Activated CD4-positive, alpha-beta memory T cell treated with anti-CD3 and anti-CD28 coated beads, Interleukin-2, amount 10 ng/mL, durations not matched to agents 7 days and 5 days (primary cell): ENCODE measurements around the gene ADK. TPM values are rescaled to one million over a fixed set of nuclear protein-coding genes. Genes with fewer than 3 reads are reported as not detected.

Experiments used
- CTCF ChIA-PET: fragments of 350-600 bp; sonication (Branson Sonifier 250); formaldehyde crosslinking; loops from one replicate; lab custom pipeline; 2021; ENCODE audit warnings: antibody characterized with exemption, inconsistent platforms; lab: Charles Lee
- POLR2A ChIA-PET: fragments of 350-600 bp; sonication (Branson Sonifier 250); formaldehyde crosslinking; loops from one replicate; lab custom pipeline; 2021; ENCODE audit warnings: antibody characterized with exemption; lab: Charles Lee
- DNase-seq: peaks from one replicate; pipeline ENCODE4 v3.0.0-alpha.2; 2020
- H3K27ac Mint-ChIP-seq: one replicate; pipeline ENCODE4 v1.8.0; 2021; ENCODE audit warnings: mild to moderate bottlenecking, mixed read lengths
- H3K27me3 Mint-ChIP-seq: one replicate; pipeline ENCODE4 v1.8.0; 2021; ENCODE audit warnings: mixed read lengths
- H3K36me3 Mint-ChIP-seq: one replicate; pipeline ENCODE4 v1.8.0; 2021; ENCODE audit warnings: low read depth, mixed read lengths
- H3K4me1 Mint-ChIP-seq: one replicate; pipeline ENCODE4 v1.8.0; 2021; ENCODE audit warnings: mixed read lengths
- H3K4me3 Mint-ChIP-seq: one replicate; pipeline ENCODE4 v1.8.0; 2021; ENCODE audit warnings: mild to moderate bottlenecking, mixed read lengths
- H3K9me3 Mint-ChIP-seq: one replicate; pipeline ENCODE4 v1.8.0; 2021; ENCODE audit warnings: mixed read lengths
- total RNA-seq, 2 experiments: library from RNA; stranded (reverse); gene quantifications; one replicate each; pipeline ENCODE4 v1.2.3, GENCODE V29; 2021

The ADK gene
- total RNA-seq, 2 experiments from 2014 or later: 29.3 to 31.8 TPM

DNA sequence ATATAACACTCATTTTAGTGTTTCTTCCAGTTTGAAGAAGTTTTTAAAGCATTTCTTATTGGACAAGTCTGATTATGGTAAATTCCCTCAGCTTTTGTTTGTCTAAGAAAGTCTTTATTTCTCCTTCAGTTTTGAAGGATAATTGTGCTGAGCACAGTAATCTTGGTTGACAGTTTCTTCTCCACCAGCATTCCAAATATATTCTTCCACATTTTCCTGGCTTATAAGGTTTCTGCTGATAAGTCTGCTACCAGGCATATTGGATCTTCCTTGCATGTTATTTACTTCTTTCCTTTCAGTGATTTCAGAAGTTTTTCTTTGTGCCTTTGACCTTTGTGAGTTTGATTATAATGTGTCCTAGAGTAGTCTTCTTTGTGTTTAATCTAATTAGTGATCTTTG, 210.7 kb downstream of the ADK start:
- DNase-seq: no peak
- ChIA-PET POLR2A (no interaction called here), CTCF (no interaction called here)
- Mint-ChIP-seq H3K27me3 (no peaks in the 10 kb centered on the region), H3K9me3 (peaks cover 10% of the 10 kb centered on the region), H3K27ac (no peak overlapping the region), H3K4me1 (peaks cover 6% of the 10 kb centered on the region), H3K4me3 (no peak overlapping the region), H3K36me3 (peaks cover 56% of the 10 kb centered on the region)

DNA sequence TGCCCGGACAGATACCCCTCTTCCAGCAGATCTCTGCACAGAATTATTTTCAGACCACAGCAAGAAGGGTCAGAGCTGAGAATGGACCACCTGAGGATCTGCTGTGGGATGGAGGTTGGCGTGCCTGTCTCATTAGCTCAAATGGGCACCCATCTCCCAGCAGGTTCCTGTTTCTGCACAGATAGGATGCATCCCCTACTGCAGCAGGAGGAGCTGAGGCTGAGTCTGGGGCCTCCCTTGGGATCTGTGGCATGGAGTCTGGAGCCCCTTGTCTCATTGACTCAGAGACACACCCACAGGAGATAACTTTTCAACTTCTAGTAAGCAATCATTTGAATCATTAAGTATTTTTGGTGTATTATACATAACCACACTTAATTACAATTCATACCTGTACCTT, 212.7 kb downstream of the ADK start:
- Mint-ChIP-seq H3K4me1 (peaks cover 6% of the 10 kb centered on the region), H3K4me3 (no peak overlapping the region), H3K9me3 (peaks cover 10% of the 10 kb centered on the region), H3K36me3 (peaks cover 51% of the 10 kb centered on the region), H3K27me3 (no peaks in the 10 kb centered on the region), H3K27ac (no peak overlapping the region)
- no peak for DNase-seq
- ChIA-PET CTCF (no interaction called here), POLR2A (no interaction called here)

DNA sequence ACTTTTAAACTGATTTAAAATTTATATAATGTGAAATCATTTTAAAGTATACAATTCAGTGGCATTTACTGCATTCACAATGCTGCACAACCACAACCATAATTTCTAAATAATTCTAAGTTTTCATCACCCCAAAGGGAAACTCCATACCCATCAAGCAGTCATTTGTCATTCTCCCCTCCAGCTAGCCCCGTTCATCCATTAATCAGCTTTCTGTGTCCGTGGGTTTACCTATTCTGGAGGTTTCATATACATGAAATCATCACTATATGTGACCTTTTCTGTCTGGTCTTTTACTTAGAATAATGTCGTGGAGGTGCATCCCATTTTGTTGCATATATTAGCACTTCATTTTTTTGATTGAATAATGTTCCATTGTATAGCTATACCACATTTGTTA, 214.1 kb downstream of the ADK start:
- H3K27ac Mint-ChIP-seq: no peak overlapping the region
- peaks cover 10% of the 10 kb centered on the region for H3K9me3 Mint-ChIP-seq
- H3K4me1 Mint-ChIP-seq: peaks cover 6% of the 10 kb centered on the region
- POLR2A ChIA-PET: no interaction called here
- H3K27me3 Mint-ChIP-seq: no peaks in the 10 kb centered on the region
- peaks cover 47% of the 10 kb centered on the region for H3K36me3 Mint-ChIP-seq
- no peak overlapping the region for H3K4me3 Mint-ChIP-seq
- no peak for DNase-seq
- CTCF ChIA-PET: no interaction called here

DNA sequence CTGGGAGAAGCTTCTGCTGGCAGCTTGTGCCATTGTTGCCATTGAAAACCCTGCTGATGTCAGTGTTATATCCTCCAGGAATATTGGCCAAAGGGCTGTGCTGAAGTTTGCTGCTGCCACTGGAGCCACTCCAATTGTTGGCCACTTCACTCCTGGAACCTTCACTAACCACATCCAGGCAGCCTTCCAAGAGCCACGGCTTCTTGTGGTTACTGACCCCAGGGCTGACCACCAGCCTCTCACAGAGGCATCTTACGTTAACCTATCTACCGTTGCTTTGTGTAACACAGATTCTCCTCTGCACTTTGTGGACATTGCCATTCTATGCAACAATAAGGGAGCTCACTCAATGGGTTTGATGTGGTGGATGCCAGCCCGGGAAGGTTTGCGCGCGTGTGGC, 220.7 kb downstream of the ADK start:
- DNase-seq: no peak
- CTCF ChIA-PET: no interaction called here
- Mint-ChIP-seq H3K4me3 (no peak overlapping the region), H3K4me1 (no peaks in the 10 kb centered on the region), H3K27ac (no peak overlapping the region), H3K27me3 (no peaks in the 10 kb centered on the region), H3K9me3 (no peaks in the 10 kb centered on the region), H3K36me3 (peaks cover 10% of the 10 kb centered on the region)
- POLR2A ChIA-PET: no interaction called here

DNA sequence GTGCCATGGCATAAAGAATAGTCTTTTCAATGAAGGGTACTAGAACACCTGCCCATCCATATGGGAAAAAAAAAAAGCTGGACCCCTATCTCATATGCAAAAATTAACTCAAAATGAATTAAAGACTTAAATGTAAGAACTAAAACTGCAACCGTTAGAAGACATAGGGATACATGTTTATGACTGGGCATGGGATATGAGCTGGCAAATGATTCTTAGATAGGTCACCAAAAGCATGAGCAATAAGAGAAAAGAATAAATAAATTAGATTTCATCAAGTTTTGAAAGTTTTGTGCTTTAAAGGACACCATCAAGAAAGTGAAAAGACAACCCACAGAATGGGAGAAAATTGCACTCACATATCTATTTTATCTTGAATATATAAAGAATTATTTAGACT, 222.0 kb downstream of the ADK start:
- no peaks in the 10 kb centered on the region for H3K27me3 Mint-ChIP-seq
- H3K27ac Mint-ChIP-seq: no peak overlapping the region
- no peak for DNase-seq
- H3K9me3 Mint-ChIP-seq: no peaks in the 10 kb centered on the region
- peaks cover 14% of the 10 kb centered on the region for H3K36me3 Mint-ChIP-seq
- H3K4me1 Mint-ChIP-seq: no peaks in the 10 kb centered on the region
- POLR2A ChIA-PET: no interaction called here
- H3K4me3 Mint-ChIP-seq: no peak overlapping the region
- CTCF ChIA-PET: no interaction called here

DNA sequence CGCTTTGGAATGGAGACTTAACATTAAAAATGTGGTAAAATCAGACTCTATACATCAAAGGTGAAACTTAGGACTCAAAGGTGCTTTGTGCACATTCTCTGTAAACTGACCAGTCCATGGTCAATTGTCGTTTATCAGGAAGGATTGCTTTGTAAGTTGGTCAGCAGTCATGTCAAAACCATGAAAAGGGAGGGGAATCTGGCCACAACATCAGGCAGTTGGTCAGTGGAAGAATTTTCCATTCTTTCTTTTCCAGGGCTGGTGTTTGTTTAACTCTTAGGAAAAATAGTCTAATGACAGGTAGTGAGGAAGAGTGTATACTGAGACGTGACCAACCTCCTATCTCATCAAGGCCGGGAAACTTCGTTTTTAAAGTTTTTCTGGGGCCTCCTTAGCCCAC, 226.5 kb downstream of the ADK start:
- Mint-ChIP-seq H3K4me1 (no peaks in the 10 kb centered on the region), H3K36me3 (peaks cover 5% of the 10 kb centered on the region), H3K27me3 (no peaks in the 10 kb centered on the region), H3K9me3 (peaks cover 2% of the 10 kb centered on the region), H3K27ac (no peak overlapping the region), H3K4me3 (no peak overlapping the region)
- CTCF ChIA-PET: no interaction called here
- POLR2A ChIA-PET: no interaction called here
- DNase-seq: no peak

DNA sequence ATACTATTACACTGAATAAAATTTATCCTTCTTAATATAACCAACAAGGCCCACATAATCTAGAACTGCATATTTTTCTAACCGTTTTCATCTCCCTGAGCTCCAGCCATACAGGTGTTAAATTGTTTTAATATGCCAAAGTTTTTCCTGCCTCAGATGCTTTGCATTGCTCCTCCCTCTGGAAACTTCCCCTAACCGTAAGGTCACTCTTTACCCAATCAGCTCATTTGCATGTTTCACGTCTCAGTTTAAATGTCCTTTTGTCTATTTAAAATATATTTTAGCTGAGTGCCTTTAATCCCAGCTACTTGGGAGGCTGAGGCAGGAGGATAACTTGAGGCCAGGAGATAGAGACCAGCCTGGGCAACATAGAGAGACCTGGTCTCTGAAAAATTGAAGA, 228.5 kb downstream of the ADK start:
- H3K4me1 Mint-ChIP-seq: peaks cover 3% of the 10 kb centered on the region
- H3K27me3 Mint-ChIP-seq: no peaks in the 10 kb centered on the region
- ChIA-PET CTCF (no interaction called here), POLR2A (no interaction called here)
- H3K36me3 Mint-ChIP-seq: peaks cover 5% of the 10 kb centered on the region
- H3K27ac Mint-ChIP-seq: no peak overlapping the region
- no peak overlapping the region for H3K4me3 Mint-ChIP-seq
- H3K9me3 Mint-ChIP-seq: peaks cover 2% of the 10 kb centered on the region
- no peak for DNase-seq

DNA sequence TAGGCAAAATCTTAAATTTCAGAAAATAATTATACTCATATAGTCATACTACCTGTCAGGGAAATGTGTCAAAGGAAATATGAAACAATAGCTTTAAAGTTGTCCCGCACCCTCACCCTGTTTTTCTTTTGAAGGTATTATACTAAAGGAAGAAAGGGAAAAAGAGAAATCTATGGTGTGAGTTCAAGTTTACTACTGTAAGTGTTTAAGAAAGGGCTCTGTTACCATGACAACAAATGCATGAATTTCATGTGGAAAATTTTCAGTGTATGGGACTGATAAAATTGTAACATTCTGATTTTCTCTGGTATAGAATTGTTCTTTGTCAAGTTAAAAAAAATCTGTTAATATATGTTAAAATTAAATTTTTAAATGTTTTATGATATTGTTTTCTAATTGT, 229.8 kb downstream of the ADK start:
- peaks cover 5% of the 10 kb centered on the region for H3K4me1 Mint-ChIP-seq
- ChIA-PET POLR2A (no interaction called here), CTCF (no interaction called here)
- H3K27me3 Mint-ChIP-seq: no peaks in the 10 kb centered on the region
- H3K36me3 Mint-ChIP-seq: peaks cover 5% of the 10 kb centered on the region
- DNase-seq: no peak
- no peak overlapping the region for H3K4me3 Mint-ChIP-seq
- peaks cover 2% of the 10 kb centered on the region for H3K9me3 Mint-ChIP-seq
- H3K27ac Mint-ChIP-seq: no peak overlapping the region

DNA sequence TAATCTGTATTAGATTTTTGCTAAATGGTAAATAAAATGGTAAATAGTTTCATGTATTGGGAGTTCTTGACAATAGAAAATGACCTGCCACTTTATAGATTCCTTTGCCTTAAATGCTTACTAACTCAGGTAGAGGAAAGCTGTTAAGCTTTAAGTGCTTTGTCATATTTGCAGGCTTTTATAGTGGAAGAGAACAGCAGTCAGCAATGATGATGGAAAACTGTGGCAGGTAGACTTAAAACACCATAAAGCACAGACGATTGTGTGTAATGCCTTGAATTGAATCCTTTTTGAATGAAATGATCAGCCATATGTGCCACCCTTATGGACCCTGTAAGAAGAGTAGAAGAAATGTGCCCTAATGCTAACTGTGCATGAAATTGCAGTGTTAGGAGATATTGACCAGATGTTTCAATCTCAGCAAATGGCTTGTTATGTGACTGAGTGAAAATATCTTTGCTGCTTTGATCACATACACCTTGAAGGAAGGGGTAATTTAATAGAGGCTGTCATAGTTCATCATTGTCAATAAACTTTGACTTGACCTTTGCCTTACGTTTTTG, 230.4 kb downstream of the ADK start:
- CTCF ChIA-PET: no interaction called here
- Mint-ChIP-seq H3K27ac (no peak overlapping the region), H3K36me3 (peaks cover 5% of the 10 kb centered on the region), H3K27me3 (no peaks in the 10 kb centered on the region), H3K4me3 (no peak overlapping the region), H3K4me1 (peaks cover 5% of the 10 kb centered on the region), H3K9me3 (peaks cover 2% of the 10 kb centered on the region)
- POLR2A ChIA-PET: no interaction called here
- DNase-seq: no peak

DNA sequence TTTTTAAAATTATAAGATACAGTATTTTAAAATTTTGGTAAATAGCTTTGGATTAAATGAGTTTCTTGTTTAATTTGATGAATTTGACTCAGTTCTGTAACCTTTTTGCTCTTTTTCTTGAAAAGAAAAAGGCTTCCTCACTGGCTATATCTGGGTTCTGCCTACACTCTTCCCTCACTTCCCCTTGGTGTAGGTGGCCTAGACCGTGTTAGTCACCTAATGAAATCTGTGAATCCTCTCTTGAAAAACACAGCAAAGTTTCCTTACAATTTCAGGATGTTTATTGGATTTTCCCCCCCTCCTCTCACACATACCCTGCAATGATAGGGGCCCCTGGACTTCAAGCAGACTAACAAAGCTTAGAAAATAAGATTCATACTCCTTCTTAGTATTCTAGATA, 231.6 kb downstream of the ADK start:
- CTCF ChIA-PET: no interaction called here
- Mint-ChIP-seq H3K36me3 (no peaks in the 10 kb centered on the region), H3K9me3 (peaks cover 2% of the 10 kb centered on the region), H3K4me1 (peaks cover 5% of the 10 kb centered on the region), H3K4me3 (no peak overlapping the region), H3K27me3 (no peaks in the 10 kb centered on the region), H3K27ac (no peak overlapping the region)
- DNase-seq: no peak
- POLR2A ChIA-PET: no interaction called here

DNA sequence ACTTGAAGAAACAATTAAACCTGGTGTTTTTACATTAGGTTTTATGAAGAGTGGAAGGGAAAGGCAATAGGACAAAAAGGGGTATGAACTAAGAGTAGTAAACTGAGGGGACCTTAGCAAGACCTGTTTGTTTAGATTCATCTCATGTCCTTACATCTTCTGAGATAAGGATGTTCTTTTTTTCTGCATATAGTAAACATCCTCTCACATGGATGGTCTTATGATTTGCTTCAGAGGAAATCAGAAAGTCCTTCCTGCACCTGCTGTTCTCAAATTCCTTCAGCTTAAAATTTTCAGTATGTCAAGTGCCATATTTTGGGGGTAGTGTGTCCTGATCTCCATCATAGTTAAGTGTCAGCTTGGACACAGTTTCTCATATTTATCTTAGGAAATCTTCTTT, 232.6 kb downstream of the ADK start:
- Mint-ChIP-seq H3K4me3 (no peak overlapping the region), H3K27me3 (no peaks in the 10 kb centered on the region), H3K9me3 (no peaks in the 10 kb centered on the region), H3K27ac (no peak overlapping the region), H3K4me1 (peaks cover 5% of the 10 kb centered on the region), H3K36me3 (no peaks in the 10 kb centered on the region)
- ChIA-PET CTCF (no interaction called here), POLR2A (interaction anchor here (0.6 kb wide), 1 partner anchor 283 kb away, joined by 4 read pairs; no protein-coding TSS in a partner anchor)
- no peak for DNase-seq

DNA sequence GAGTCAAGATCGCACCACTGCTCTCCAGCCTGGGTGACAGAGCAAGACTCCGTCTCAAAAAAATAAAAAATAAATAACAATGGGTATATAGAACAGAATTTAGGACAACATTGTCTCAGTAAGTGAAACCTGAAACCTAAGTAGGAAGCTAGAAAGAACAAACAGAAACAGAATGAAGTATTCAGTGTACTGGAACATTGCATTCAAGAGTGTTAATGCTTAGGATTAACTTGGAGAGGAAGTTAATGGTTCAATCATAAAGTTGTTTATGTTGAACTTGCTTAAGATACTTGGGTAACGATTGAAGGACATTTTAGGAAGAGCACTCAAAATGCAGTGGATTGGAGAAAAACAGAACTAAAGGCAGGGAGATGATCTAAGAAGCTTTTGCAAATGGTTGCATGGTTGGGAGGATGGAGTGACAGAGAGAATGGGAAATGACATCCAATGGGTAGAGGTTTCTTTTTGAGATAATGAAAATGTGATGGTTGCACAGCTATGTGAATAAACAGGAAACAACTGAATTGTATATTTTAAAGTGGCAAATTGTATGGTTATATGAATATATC, 233.7 kb downstream of the ADK start:
- Mint-ChIP-seq H3K27me3 (no peaks in the 10 kb centered on the region), H3K4me3 (no peak overlapping the region)
- CTCF ChIA-PET: no interaction called here

DNA sequence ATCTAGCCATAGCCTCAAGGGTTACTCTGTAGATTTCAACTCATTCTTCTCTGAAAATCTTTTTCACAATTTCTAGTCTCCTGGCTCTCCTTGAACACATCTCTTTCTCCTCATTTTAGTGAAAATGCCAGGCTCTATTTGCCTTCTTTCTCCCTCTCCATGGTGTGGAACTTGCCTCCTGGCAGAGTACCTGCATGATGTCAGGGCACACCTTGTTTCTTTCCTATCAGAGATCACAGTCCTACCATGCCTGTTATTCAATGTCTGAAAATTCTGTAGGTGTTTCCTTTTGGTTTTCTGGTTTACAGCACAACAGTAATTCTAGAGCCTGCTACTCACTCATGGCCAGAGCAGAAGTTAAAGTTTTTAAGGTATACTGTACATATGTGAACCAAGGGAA, 237.8 kb downstream of the ADK start:
- Mint-ChIP-seq H3K4me3 (no peak overlapping the region), H3K36me3 (peaks cover 3% of the 10 kb centered on the region), H3K9me3 (no peaks in the 10 kb centered on the region), H3K27ac (no peak overlapping the region), H3K4me1 (peaks cover 2% of the 10 kb centered on the region), H3K27me3 (no peaks in the 10 kb centered on the region)
- POLR2A ChIA-PET: no interaction called here
- no peak for DNase-seq
- CTCF ChIA-PET: no interaction called here

More for the DNA sequence above, 233.7 kb downstream of the ADK start:
- Mint-ChIP-seq H3K4me1 (peaks cover 5% of the 10 kb centered on the region), H3K36me3 (no peaks in the 10 kb centered on the region), H3K9me3 (no peaks in the 10 kb centered on the region), H3K27ac (no peak overlapping the region)
- DNase-seq: no peak
- POLR2A ChIA-PET: no interaction called here

DNA sequence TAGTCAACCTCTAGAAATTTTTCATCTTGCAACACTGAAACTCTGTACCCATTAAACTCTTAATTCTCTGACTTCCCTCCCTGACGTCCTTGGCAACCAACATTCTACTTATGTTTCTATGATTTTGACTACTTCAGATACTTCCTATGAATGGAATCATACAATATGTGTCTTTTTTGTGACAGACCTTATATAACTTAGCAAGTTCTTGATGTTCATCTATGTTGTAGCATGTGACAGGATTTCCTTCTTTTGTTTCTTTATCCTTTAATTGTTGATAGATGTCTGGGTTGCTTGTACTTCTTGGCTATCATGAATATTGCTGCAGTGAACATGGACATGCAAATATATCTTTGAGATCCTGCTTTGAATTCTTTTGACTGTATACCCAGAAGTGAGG, 240.8 kb downstream of the ADK start:
- H3K9me3 Mint-ChIP-seq: no peaks in the 10 kb centered on the region
- H3K4me1 Mint-ChIP-seq: no peaks in the 10 kb centered on the region
- POLR2A ChIA-PET: no interaction called here
- no peak overlapping the region for H3K27ac Mint-ChIP-seq
- H3K27me3 Mint-ChIP-seq: no peaks in the 10 kb centered on the region
- peaks cover 21% of the 10 kb centered on the region for H3K36me3 Mint-ChIP-seq
- DNase-seq: no peak
- CTCF ChIA-PET: no interaction called here
- H3K4me3 Mint-ChIP-seq: no peak overlapping the region
